UCSD-AML1 (cell line): ENCODE results near the gene MSI2.

Experiments
- DNase-seq: peaks from one replicate; lab custom pipeline; 2025; ENCODE audit not compliant: unreplicated experiment; lab: John Stamatoyannopoulos, UW

Gene MSI2

DNA sequence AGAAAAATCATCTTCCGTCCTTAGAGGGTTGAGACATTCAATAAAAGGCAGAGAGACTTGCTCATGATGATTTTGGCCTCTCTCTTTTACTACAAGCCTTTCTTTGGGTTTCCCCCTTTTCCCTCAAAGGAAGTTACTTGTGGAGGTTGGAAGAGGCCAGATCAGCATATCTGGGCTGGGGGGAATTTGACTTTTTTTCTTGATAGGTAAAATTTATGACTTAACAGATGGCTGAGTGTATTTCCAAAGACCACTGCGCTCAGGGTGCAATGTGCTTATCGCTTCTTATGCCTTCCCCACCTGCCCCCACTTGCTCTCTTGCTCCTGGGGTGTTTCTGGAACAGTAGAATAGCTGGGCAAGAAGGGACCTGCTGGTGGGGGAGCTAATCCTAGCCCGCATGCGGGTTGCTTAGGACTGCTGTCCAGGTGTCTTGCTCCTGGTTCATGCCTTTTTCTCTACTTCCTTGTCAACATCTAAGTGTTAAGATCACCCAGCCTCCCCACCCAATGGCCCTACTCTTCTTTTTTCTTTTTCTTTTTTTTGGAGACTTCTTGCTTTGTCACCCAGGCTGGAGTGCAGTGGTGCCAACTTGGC lies 131.9 kb downstream of the MSI2 start:
- DNase-seq = no peak

DNA sequence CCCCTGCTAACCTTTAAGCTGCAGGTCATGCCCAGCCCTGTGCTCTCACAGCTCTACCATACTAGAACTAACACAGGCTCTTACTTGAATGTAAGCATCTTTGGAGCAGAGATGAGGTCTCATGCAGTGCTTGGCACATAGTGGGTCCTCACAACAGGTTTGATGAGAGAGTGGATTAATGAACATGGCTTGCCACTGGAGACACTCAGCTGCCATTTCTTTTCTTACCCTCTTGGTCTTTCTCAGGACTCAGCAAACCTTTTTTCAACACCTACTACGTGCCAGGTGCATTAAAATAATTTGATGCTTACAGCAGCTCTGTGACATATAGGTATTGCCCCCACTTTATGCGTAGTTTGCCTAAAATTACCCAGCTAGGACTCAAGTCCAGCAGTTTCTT lies 133.2 kb downstream of the MSI2 start:
- DNase-seq = no peak

GRCh38 chr17:57391076-57391825 lies 134.9 kb downstream of the MSI2 start:
- DNase-seq = no peak

- no peak for DNase-seq
Observed at GRCh38 chr17:57391857-57392471, 135.6 kb downstream of the MSI2 start.

DNA sequence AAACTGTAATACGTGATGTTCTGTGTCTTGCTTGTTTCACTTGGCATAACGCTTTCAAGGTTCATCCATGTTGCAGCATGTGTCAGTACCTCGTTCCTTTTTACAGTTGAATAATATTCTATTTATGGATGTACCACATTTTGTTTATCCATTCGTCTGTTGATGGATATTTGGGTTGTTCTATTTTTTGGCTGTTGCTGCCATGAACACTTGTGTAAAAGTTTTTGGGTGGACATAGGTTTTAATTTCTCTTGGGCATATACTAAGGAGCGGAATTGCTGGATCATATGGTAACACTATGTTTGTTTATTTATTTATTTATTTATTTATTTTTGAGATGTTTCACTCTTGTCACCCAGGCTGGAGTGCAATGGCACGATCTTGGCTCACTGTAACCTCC lies 137.0 kb downstream of the MSI2 start:
- no peak for DNase-seq

DNA sequence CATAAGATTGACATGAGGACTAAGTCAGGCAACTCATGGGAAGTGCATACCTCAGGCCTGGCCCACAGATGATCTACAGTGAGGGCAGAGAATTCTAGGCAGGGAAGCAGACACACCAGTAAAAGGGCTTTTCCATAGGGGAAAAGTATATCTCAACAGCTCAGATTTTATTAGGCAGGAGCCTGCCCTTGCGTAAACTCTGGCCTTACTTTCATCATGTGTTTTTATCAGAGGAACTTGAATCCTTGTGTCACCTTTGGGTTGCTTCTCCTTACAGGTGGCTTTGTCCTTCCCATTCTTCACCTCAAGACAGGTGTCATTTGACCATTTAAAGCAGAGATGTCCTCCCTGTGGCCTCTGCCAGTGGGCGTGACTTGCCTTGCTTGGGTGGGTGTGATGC lies 138.1 kb downstream of the MSI2 start:
- DNase-seq = no peak

- DNase-seq = no peak
Observed at GRCh38 chr17:57395721-57396321, 139.5 kb downstream of the MSI2 start.

DNA sequence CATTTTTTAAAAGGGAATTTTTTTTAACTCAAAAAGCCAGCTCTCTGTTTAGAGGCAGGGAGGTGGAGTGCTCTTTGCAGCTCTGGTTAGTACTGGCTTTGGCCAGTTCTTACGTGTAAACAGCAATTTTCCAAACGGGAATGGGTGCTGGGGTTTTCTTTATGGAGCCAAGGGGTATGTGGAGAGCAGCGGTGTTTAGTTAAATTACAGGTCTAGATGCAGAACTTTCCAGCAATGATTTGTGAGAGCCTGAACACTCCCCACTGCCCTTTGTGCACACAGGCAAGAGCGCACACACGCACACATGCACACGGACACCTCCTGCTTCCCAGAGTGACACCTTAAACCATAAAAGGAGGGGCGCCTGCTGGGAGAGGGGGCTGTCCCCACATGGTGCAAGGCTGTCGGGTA lies 140.2 kb downstream of the MSI2 start:
- DNase-seq = no peak

GRCh38 chr17:57397402-57397801 lies 141.1 kb downstream of the MSI2 start:
- DNase-seq = no peak

DNA sequence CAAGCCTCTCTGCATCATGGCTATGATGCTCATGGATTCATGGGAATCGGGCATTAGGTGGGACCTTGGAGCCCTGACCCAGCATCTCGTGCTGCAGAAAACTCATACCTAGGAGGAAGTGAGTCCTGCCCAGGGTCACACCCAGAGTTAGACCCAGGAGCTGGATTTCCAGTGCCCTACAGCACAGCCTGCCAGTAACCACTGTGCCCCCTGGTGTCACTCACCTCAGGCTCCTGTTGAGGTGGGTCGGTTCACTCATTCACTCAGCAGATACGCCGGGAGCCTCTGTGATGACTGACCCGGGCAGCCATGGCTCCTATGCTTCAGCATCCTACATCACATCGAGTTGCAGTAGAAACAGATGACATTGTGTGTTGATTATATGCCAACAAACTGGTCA lies 143.4 kb downstream of the MSI2 start:
- no peak for DNase-seq

GRCh38 chr17:57400648-57401047 lies 144.3 kb downstream of the MSI2 start:
- DNase-seq = no peak

- no peak for DNase-seq
Observed at GRCh38 chr17:57401556-57402488, 145.5 kb downstream of the MSI2 start.

GRCh38 chr17:57402681-57403180 lies 146.4 kb downstream of the MSI2 start:
- no peak for DNase-seq

- DNase-seq = no peak
Observed at GRCh38 chr17:57403236-57403635, 146.9 kb downstream of the MSI2 start.

- no peak for DNase-seq
Observed at GRCh38 chr17:57404073-57404472, 147.8 kb downstream of the MSI2 start.

DNA sequence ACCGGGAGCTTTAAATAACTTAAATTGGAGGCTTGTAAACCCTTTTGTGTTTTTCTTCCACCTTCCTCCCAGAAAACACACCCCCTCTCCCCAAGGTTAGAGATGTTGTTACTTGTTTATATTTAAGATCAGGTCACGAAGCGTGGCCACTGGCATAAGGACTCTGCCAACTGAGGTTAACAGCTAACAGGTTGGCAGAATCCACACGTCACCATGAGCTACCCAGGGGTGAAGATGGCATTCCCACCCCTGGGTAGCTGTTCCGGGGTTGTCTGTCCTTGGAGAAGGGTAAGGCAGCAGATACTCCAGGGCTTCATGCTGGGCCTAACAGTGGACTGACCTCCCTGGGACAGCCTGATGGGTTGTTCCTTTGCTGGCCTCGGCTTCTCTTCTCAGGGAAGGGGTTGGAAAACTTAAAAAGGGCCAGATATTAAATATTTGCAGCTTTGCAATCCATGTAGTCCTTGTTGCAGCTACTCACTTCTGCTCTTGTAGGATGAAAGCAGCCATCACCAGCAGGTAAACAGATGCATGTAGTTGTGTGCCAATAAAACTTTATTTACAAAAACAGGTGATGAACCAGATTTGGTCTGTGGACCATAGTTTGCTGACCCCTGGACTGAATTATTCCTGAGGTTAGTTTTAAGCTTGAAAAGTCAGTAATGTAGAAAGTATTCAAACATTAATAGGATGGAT lies 148.6 kb downstream of the MSI2 start:
- DNase-seq = no peak

- no peak for DNase-seq
Observed at GRCh38 chr17:57405491-57406072, 149.3 kb downstream of the MSI2 start.

DNA sequence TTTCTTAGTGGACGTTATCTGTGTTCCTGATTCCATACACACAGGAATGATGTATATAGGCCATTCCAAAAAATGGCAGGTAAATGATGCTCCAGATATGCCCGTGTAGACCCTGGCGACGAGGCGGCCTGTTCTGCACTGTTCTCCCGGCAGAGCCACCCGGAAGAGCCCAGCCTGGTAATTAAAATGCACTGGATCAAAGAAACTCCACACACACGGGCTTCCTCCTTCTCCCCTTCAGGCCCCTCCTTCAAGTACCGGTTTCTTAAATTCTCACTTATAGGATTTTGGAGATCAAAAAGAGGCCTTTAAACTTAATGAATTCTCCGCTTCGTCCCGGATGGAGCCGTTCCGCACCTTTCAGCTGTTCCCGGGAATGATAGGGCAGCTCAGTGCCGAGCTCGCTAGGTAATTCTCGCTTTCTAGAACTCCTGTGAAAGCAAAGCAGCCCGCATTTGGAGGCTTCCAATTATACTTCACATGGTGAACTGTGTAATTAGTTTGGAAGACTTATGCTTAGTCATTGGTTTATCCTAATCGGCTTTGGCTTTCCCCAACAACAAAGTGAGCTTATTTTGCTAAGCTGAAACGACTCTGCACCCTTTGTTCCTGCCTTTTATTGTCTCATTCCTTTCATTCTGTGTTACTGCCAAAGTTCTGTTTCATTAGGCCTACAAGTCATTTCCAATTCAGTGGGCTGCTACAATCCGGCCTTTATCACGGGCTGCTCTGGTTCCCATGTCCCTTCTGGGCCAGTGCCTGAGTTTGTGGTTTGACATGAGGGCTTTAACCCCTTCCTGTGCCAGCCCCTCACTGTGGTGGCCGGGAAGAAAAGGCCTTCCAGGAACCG lies 150.0 kb downstream of the MSI2 start:
- peak; percentile 28 for DNase-seq

DNA sequence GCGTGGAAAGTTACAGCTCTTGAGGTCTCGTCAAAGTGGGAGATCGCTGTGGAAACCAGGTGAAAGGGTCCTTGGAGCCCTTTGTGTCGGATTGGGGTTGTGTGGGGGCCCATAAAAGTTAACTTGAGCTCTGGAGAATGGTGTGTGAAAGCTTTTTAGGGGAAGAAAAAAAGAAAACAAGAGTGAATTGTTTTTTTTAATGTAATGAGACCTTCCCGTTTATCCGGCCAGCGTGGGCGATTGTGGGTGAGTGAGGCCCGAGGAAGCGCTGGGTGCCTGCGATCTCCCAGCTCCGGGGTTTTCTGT lies 150.6 kb downstream of the MSI2 start:
- no peak for DNase-seq
